CD4-positive, alpha-beta T cell (primary cell): ENCODE measurements around the gene EPB41L4B. TPM values are rescaled to one million over a fixed set of nuclear protein-coding genes. Genes with fewer than 3 reads are reported as not detected.

ENCODE experiments used
- ATAC-seq: fragments of 200-7000 bp; cut with Tn5 transposase; one replicate; pipeline ENCODE4 v1.10.0; 2022; ENCODE audit warnings: mild to moderate bottlenecking; ENCODE audit not compliant: poor library complexity
- CTCF ChIA-PET: fragments of 350-600 bp; sonication (Branson Sonifier 250); formaldehyde crosslinking; loops from one replicate; lab custom pipeline; 2021; ENCODE audit warnings: antibody characterized with exemption, inconsistent platforms; lab: Charles Lee
- POLR2A ChIA-PET: fragments of 350-600 bp; sonication (Branson Sonifier 250); formaldehyde crosslinking; loops from one replicate; lab custom pipeline; 2021; ENCODE audit warnings: antibody characterized with exemption, inconsistent platforms; lab: Charles Lee
- DNase-seq, 14 experiments: peaks; one replicate each; pipeline ENCODE4 v3.0.0-alpha.2; 2013 to 2020; ENCODE audit warnings: mixed read lengths in 2 of 14
- H3K27ac ChIP-seq, 2 donors: one replicate each; pipeline versions ENCODE4 v1.5.1 to v1.7.0; 2013; ENCODE audit warnings: low read length in 2 of 2, low read depth in 1 of 2, mild to moderate bottlenecking in 1 of 2
- H3K27me3 ChIP-seq, 2 experiments: 1 replicate in 1 of 2; 2 replicates in 1 of 2; pipeline versions ENCODE4 v1.6.1 to v1.7.0; 2013; ENCODE audit warnings: low read length in 2 of 2, control low read depth in 1 of 2, mild to moderate bottlenecking in 1 of 2, moderate library complexity in 1 of 2; ENCODE audit not compliant: insufficient read depth in 2 of 2, control insufficient read depth in 1 of 2
- H3K36me3 ChIP-seq: one replicate; pipeline ENCODE4 v1.6.1; 2013; ENCODE audit warnings: low read length, control low read depth; ENCODE audit not compliant: insufficient read depth
- H3K4me1 ChIP-seq: one replicate; pipeline ENCODE4 v1.6.1; 2013; ENCODE audit warnings: low read length, control low read depth; ENCODE audit not compliant: insufficient read depth
- H3K4me3 ChIP-seq: one replicate; pipeline ENCODE4 v1.5.1; 2013; ENCODE audit warnings: mild to moderate bottlenecking, low read length, moderate library complexity
- H3K9me3 ChIP-seq, 2 experiments: 1 replicate in 1 of 2; 2 replicates in 1 of 2; pipeline versions ENCODE4 v1.6.1 to v1.7.0; 2013; ENCODE audit warnings: low read length in 2 of 2, mild to moderate bottlenecking in 2 of 2, control low read depth in 1 of 2, moderate library complexity in 1 of 2; ENCODE audit not compliant: control insufficient read depth in 1 of 2, insufficient read depth in 1 of 2
- H3K27ac Mint-ChIP-seq: one replicate; pipeline ENCODE4 v1.8.0; 2020; ENCODE audit warnings: mixed read lengths
- H3K27me3 Mint-ChIP-seq: one replicate; pipeline ENCODE4 v1.8.0; 2021; ENCODE audit warnings: mixed read lengths
- H3K36me3 Mint-ChIP-seq: one replicate; pipeline ENCODE4 v1.8.0; 2021; ENCODE audit warnings: low read depth, mixed read lengths
- H3K4me1 Mint-ChIP-seq: one replicate; pipeline ENCODE4 v1.8.0; 2021; ENCODE audit warnings: low read depth, mixed read lengths
- H3K4me3 Mint-ChIP-seq: one replicate; pipeline ENCODE4 v1.8.0; 2020; ENCODE audit warnings: mild to moderate bottlenecking, mixed read lengths
- H3K9me3 Mint-ChIP-seq: one replicate; pipeline ENCODE4 v1.8.0; 2020; ENCODE audit warnings: mixed read lengths
- CTCF ChIP-seq: fragments of 200-600 bp; IDR thresholded peaks from one replicate; pipeline ENCODE4 v1.8.0; 2022; ENCODE audit warnings: antibody characterized with exemption, mild to moderate bottlenecking
- intact Hi-C, 2 experiments: fragments of 100-400 bp; cut with DNase I in 1 of 2; cut with micrococcal nuclease in 1 of 2; formaldehyde crosslinking; loops; one replicate each; pipeline versions ENCODE4 v1.15.1 to v1.9.0; 2023 to 2025; cut with DNase I, micrococcal nuclease
- total RNA-seq, 174 experiments: library from RNA in 2 of 174; stranded (reverse) in 2 of 174; gene quantifications; one replicate each; pipeline ENCODE4 v1.2.3 and lab custom pipeline; 2021 to 2026

Gene EPB41L4B
- total RNA-seq, 2 experiments from 2014 or later, result not detected

- no peaks in the 10 kb centered on the region for H3K9me3 Mint-ChIP-seq
- peaks cover 0 to 9% of the 10 kb centered on the region in 2 experiments for H3K27me3 ChIP-seq
- POLR2A ChIA-PET, result no interaction called here
- ATAC-seq (no peak), DNase-seq (no peak)
- H3K4me1 ChIP-seq, result no peaks in the 10 kb centered on the region
- H3K9me3 ChIP-seq, result no peaks in the 10 kb centered on the region
- CTCF ChIA-PET, result no interaction called here
- intact Hi-C loops, result no loop called here
- TF ChIP-seq CTCF, result no peak
- H3K4me3 ChIP-seq, result no peak overlapping the region
- H3K27ac ChIP-seq, result no peak overlapping the region
- peaks cover 61% of the 10 kb centered on the region for H3K27me3 Mint-ChIP-seq
- H3K36me3 ChIP-seq, result no peaks in the 10 kb centered on the region
- no peaks in the 10 kb centered on the region for H3K4me1 Mint-ChIP-seq
- no peaks in the 10 kb centered on the region for H3K36me3 Mint-ChIP-seq
- H3K27ac Mint-ChIP-seq, result no peak overlapping the region
- no peak overlapping the region for H3K4me3 Mint-ChIP-seq
These were observed 11.6 kb downstream of the EPB41L4B start for GRCh38 chr9:109309282-109309681.

GRCh38 chr9:109307380-109308240 lies 13.2 kb downstream of the EPB41L4B start:
- POLR2A ChIA-PET, result no interaction called here
- H3K9me3 ChIP-seq, result no peaks in the 10 kb centered on the region
- no peak overlapping the region for H3K27ac Mint-ChIP-seq

GRCh38 chr9:109305801-109306200 lies 15.1 kb downstream of the EPB41L4B start:
- Mint-ChIP-seq H3K4me1 (no peaks in the 10 kb centered on the region), H3K27ac (no peak overlapping the region), H3K27me3 (peaks cover 63% of the 10 kb centered on the region), H3K4me3 (no peak overlapping the region), H3K36me3 (no peaks in the 10 kb centered on the region), H3K9me3 (no peaks in the 10 kb centered on the region)
- TF ChIP-seq CTCF, result no peak
- H3K27ac ChIP-seq, result no peak overlapping the region
- H3K36me3 ChIP-seq, result no peaks in the 10 kb centered on the region
- H3K4me1 ChIP-seq, result no peaks in the 10 kb centered on the region
- ChIA-PET CTCF (no interaction called here), POLR2A (no interaction called here)
- ATAC-seq, result no peak
- no peaks in the 10 kb centered on the region for H3K27me3 ChIP-seq
- H3K4me3 ChIP-seq, result no peak overlapping the region
- no peak for DNase-seq
- intact Hi-C loops, result no loop called here
- no peaks in the 10 kb centered on the region for H3K9me3 ChIP-seq

More at GRCh38 chr9:109307380-109308240, 13.2 kb downstream of the EPB41L4B start:
- H3K27ac ChIP-seq, result no peak overlapping the region
- H3K4me3 Mint-ChIP-seq, result no peak overlapping the region
- DNase-seq (no peak), ATAC-seq (no peak)
- no peaks in the 10 kb centered on the region for H3K4me1 Mint-ChIP-seq
- TF ChIP-seq CTCF, result no peak
- H3K9me3 Mint-ChIP-seq, result no peaks in the 10 kb centered on the region
- no peaks in the 10 kb centered on the region for H3K4me1 ChIP-seq
- H3K27me3 ChIP-seq, result peaks cover 0 to 4% of the 10 kb centered on the region in 2 experiments
- no peaks in the 10 kb centered on the region for H3K36me3 Mint-ChIP-seq
- no peak overlapping the region for H3K4me3 ChIP-seq
- intact Hi-C loops, result no loop called here
- H3K36me3 ChIP-seq, result no peaks in the 10 kb centered on the region
- H3K27me3 Mint-ChIP-seq, result peaks cover 53% of the 10 kb centered on the region
- CTCF ChIA-PET, result interaction anchor here (0.6 kb wide), 1 partner anchor 37 kb away, joined by 3 read pairs; no protein-coding TSS in a partner anchor
